Activated CD4-positive, CD25-positive, alpha-beta regulatory T cell treated with anti-CD3 and anti-CD28 coated beads, Interleukin-2, amount 50 U/mL, for 16 hours (primary cell): ENCODE data around the gene SHISA4.
"Not testable (repeated sequence)": the region's sequence is repeated elsewhere in the genome, so short reads cannot be mapped to it uniquely, and the experiment has no call there.

Source experiments
- DNase-seq: peaks from one replicate; pipeline ENCODE4 v3.0.0-alpha.2; 2020; ENCODE audit warnings: low read depth, low spot score

SHISA4 gene

DNA sequence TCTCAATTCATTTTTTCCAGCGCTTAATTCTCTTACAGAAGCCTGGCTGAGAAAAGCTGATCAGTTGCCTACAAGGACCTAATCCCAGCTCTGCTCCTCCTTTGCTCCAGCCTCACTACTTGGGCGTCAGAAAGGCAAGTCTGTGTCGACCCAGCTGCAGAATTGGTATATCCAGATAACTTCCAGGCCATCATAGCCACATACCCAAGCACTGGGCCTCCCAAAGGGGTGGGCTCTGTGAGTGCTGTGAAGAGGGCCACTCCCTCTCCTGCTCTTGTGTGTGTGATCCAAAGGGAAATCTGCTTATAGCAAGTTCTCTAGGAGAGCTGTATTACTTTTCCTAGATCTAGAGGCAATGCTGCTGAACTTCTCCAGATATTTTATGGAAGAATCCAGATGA is 39.6 kb downstream of the SHISA4 start:
- DNase-seq = no peak

DNA sequence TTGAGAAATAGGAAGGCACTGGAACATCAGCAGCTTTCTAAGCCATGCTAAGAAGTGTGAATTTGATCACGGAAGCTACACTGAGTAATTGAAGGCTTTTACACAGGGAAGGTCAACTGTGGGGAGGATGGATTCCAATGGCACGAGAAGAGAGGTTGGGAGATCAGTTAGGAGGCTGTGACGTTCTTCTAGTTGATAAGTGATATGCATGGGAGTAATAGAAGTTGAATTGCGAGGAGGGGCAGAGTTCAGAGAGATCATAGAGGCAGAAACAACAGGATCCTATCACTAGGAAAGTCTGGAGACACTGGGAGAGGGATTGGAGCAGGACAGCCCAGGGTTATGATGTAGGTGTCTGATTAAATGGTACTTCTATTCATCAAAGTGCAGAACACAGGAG is 41.4 kb downstream of the SHISA4 start:
- DNase-seq = no peak

DNA sequence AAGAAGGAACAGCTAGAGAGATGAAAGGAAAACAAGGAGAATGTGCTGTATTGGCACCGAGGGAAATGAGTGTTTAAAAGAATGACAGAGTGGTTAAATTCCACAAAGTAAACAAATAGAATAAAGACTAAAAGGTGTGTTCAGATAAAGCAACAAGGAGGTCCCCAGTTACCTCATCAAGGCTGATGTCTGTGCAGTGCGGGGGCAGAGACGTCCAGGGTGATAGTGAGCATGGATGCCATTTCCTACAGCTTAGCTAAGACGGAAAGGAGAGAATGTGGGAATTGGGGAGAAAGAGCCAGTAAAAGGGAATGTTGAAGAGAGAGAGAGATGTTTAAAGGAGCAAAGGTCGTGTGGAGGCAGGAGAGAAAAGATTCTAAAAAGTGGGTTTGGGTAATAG is 42.1 kb downstream of the SHISA4 start:
- DNase-seq = no peak

DNA sequence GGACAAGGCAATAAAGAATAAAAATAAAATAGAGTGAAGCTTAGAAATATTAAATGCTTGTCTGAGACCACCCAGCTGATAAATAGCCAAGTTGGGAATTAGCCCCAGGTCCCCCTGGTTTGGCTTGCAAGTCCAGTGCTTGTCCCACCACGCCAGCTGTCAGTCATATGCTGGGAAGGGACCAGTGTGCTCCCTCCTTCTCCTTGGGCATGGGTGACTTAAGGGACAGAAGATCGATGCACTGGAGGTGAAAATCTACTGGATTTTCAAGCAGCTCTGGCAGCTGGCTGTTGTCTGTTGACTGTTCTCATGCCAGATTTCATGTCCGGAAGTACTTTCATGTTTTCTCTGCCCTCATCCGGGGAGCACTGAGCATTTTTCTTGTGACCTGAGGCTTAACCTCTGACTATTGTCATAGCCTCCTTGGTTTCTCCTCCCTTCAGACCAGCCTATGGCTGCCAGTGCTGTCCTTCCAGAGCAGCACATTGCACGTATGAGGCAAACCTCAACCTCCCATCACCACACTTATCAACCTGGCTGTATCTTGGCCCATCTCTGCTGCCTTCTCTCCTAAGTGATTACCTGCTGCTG is 45.2 kb downstream of the SHISA4 start:
- no peak for DNase-seq

GRCh38 chr1:201937624-201938213 is 49.0 kb downstream of the SHISA4 start:
- no peak for DNase-seq

GRCh38 chr1:201938440-201939035 is 49.8 kb downstream of the SHISA4 start:
- no peak for DNase-seq

DNA sequence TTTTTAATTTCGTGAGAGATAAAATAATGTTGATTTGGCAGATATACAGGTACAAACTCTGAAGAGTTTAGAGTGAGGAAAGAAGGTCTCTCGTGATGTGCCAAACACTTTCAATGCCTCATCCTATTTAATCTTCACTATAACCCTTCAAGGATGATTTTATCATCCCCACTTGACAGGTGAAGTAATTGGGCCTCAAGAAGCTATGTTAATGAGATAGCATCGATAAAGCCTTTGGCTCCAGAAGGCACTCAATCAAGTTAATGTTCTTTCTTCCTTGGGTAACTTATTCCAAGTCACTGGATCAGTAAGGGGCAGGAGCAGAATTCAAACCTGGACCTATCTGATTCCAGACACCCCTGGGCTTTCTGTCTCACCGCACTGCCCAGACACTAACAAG is 50.5 kb downstream of the SHISA4 start:
- DNase-seq = no peak

- DNase-seq = no peak
These were observed 50.9 kb downstream of the SHISA4 start for GRCh38 chr1:201939574-201939973.

- DNase-seq = not testable (repeated sequence)
These were observed 51.6 kb downstream of the SHISA4 start for GRCh38 chr1:201940316-201940715.

- no peak for DNase-seq
These were observed 52.9 kb downstream of the SHISA4 start for GRCh38 chr1:201941420-201942128.

DNA sequence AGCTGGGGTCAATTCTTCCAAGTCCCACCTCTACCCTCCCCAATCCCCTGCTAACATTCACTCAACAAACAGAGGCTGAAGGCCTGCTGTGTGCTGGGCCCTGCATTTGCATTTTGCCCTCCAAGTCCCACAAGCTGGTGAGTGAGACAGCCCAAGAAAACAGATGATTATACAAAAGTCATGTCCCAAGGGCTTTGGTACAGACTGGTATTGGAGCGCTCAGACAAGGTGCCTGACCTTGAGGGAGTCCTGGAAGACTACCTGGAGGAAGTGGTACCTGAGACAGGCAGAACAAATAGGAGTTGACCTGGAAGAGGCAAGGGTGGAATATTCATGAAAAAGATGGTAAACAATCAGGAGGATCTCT is 53.4 kb downstream of the SHISA4 start:
- DNase-seq = no peak
